HL-60 (cell line): ENCODE results near the gene ROPN1L.

Experiments
- DNase-seq, 2 experiments: peaks; one replicate each; pipeline ENCODE4 v3.0.0-alpha.2; 2010 to 2020; ENCODE audit warnings: low read depth in 1 of 2, low spot score in 1 of 2
- H3K27ac ChIP-seq: fragments of 250-450 bp; sonication (Bioruptor Pico); replicated peaks from 2 replicates; pipeline ENCODE4 v1.5.1; 2020; ENCODE audit warnings: mild to moderate bottlenecking, moderate library complexity
- H3K27me3 ChIP-seq: fragments of 250-450 bp; sonication (Bioruptor Pico); 2 replicates; pipeline ENCODE4 v1.5.1; 2021; ENCODE audit warnings: mild to moderate bottlenecking, moderate library complexity; ENCODE audit not compliant: insufficient read depth, poor library complexity, severe bottlenecking
- H3K4me3 ChIP-seq: replicated peaks from 2 replicates; pipeline ENCODE4 v1.5.1; 2011; ENCODE audit warnings: mild to moderate bottlenecking, control low read depth, low read length; ENCODE audit not compliant: insufficient read depth
- CTCF ChIP-seq: IDR thresholded peaks from one replicate; pipeline ENCODE4 v1.5.1; 2011; ENCODE audit warnings: low read length, control low read depth, inconsistent platforms; ENCODE audit not compliant: insufficient read depth
- GABPA ChIP-seq: IDR thresholded peaks from 2 replicates; pipeline ENCODE4 v1.6.1; 2012; ENCODE audit warnings: low read depth
- POLR2AphosphoS5 ChIP-seq: IDR thresholded peaks from 2 replicates; pipeline ENCODE4 v1.6.1; 2012; ENCODE audit warnings: low read depth
- REST ChIP-seq: IDR thresholded peaks from 2 replicates; pipeline ENCODE4 v1.6.1; 2012; ENCODE audit warnings: low read depth; ENCODE audit not compliant: insufficient replicate concordance
- SPI1 ChIP-seq: IDR thresholded peaks from 2 replicates; pipeline ENCODE4 v1.6.1; 2012; ENCODE audit warnings: low read depth, mild to moderate bottlenecking, borderline replicate concordance

The ROPN1L gene

GRCh38 chr5:10418654-10419345 is 22.9 kb upstream of the ROPN1L start:
- H3K27me3 ChIP-seq, result no peaks in the 10 kb centered on the region
- DNase-seq, result no peak
- no peak overlapping the region for H3K27ac ChIP-seq
- no peak overlapping the region for H3K4me3 ChIP-seq
- TF ChIP-seq SPI1, result no peak
- no peak for TF ChIP-seq CTCF

- TF ChIP-seq REST (no peak), SPI1 (no peak), POLR2AphosphoS5 (no peak), CTCF (no peak), GABPA (no peak)
- no peak for DNase-seq
- Histone ChIP-seq H3K27ac (peak overlapping the region; percentile 76), H3K27me3 (no peaks in the 10 kb centered on the region), H3K4me3 (no peak overlapping the region)
Measured at GRCh38 chr5:10420468-10420867, 21.2 kb upstream of the ROPN1L start.

GRCh38 chr5:10420932-10421331 is 20.7 kb upstream of the ROPN1L start:
- DNase-seq, result no peak
- TF ChIP-seq GABPA (no peak), SPI1 (no peak), POLR2AphosphoS5 (no peak), CTCF (no peak), REST (no peak)
- Histone ChIP-seq H3K27ac (peak overlapping the region; percentile 76), H3K4me3 (no peak overlapping the region), H3K27me3 (no peaks in the 10 kb centered on the region)

GRCh38 chr5:10421896-10422691 is 19.6 kb upstream of the ROPN1L start:
- Histone ChIP-seq H3K27me3 (no peaks in the 10 kb centered on the region), H3K27ac (peak overlapping the region; percentile 76), H3K4me3 (no peak overlapping the region)
- peak; percentile 33 to 92 for DNase-seq
- TF ChIP-seq SPI1 (peak; percentile 71; the same call in 1 of the 2 replicates), POLR2AphosphoS5 (0 out of 2 replicates have a peak, but pooled peaks have one; percentile 27), REST (no peak), GABPA (no peak), CTCF (no peak)
